Measurements from ENCODE around the gene KRT17. TPM values are rescaled to one million over a fixed set of nuclear protein-coding genes. Genes with fewer than 3 reads are reported as not detected.
"Not testable (repeated sequence)": the region's sequence is repeated elsewhere in the genome, so short reads cannot be mapped to it uniquely, and the experiment has no call there.

The KRT17 gene
- total RNA-seq, 1 donor from 2014 or later: 2.1 TPM

DNA sequence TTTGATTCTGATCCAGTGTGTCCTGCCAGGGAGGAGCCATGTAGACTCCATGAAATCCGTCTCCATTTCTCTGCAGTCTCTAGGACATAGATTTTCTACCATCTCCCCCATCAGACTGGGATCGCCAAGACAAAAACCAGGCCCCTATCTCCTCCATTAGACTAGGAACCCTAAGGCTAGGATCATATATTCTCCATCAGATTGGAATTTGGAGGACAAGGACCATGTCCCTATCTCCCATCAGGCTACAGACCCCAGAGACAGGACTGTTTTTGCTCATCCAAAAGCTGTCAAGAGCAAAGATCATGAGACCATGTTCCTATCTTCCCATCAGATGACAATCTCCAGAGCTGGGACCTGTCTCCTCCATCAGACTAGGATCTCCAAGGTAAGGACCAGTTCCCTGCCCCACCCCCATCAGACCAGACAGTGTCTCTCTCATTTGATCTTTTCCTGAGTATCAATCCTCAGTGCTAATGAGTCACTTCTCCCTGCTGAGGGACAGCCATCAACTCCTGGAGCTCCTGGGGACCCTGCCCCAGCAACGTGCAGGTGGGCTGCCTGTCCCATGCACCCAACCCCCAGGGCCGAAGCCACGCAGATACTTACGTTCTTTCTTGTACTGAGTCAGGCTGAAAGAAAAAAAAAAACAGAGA is 4.3 kb downstream of the KRT17 start:
- peaks cover 0 to 27% (median 20%) of the 10 kb centered on the region in 3 donors for H3K27me3 ChIP-seq (ENCODE audit: control insufficient read depth in 3 of 3, insufficient read depth in 3 of 3, low read length in 3 of 3)

DNA sequence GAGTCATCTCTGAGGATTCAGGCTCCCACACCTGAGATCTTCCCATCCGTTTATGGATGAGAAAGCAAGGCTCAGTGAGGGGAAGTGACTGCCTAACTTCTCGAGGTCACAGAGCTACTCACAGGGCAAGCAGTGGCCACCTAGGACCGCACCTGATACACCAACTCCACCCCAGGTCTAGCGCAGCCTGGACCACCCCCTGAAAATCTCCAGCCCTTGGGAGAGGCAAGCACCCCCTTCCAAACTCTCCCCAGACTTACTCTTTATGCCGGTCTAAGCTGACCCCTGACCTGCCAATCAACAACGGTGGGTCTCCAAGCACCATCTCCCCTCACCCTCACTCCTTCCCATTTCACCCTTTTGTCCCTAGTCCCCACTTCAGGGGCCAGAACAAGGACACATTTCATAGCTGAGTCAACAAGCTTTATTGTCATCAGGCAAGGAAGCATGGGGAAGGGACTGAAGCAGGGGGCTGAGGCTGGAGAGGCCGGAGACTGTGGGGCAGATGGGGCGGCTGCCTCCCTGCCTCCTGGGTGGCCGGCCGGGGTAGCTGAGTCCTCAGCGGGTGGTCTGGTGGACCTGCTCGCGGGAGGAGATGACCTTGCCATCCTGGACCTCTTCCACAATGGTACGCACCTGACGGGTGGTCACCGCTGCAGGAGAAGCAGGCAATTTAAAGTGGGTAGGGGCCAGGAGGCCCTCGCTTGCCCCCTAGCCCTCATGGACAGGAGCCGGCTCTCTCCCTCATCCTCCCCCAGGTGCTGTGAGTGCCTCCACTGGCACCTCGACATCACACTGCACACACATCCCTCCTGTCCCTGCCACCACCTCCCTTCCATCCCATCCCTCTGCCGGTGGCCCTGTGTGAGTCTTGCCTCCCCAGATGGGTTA is 5.1 kb downstream of the KRT17 start:
- Histone ChIP-seq H3K4me3 (ENCODE audit: low read length in 3 of 3) (no peak overlapping the region), H3K9ac (ENCODE audit: low read depth in 1 of 3, low read length in 3 of 3) (no peak overlapping the region), H3K9me3 (ENCODE audit: control insufficient read depth in 3 of 3, low read length in 3 of 3) (no peaks in the 10 kb centered on the region), H3K27me3 (ENCODE audit: control insufficient read depth in 3 of 3, insufficient read depth in 3 of 3, low read length in 3 of 3) (peaks cover 0 to 28% (median 20%) of the 10 kb centered on the region in 3 donors), H3K27ac (ENCODE audit: low read depth, low read length) (no peak overlapping the region), H3K36me3 (ENCODE audit: control insufficient read depth in 3 of 3, insufficient read depth in 3 of 3, low read length in 3 of 3) (no peaks in the 10 kb centered on the region), H3K4me1 (ENCODE audit: control insufficient read depth in 3 of 3, insufficient read depth in 3 of 3, low read length in 3 of 3) (no peaks in the 10 kb centered on the region)

More for the DNA sequence above, 4.3 kb downstream of the KRT17 start:
- H3K4me3 ChIP-seq (ENCODE audit: low read length in 3 of 3); H3K36me3 ChIP-seq (ENCODE audit: control insufficient read depth in 3 of 3, insufficient read depth in 3 of 3, low read length in 3 of 3); H3K4me1 ChIP-seq (ENCODE audit: control insufficient read depth in 3 of 3, insufficient read depth in 3 of 3, low read length in 3 of 3); H3K27ac ChIP-seq (ENCODE audit: low read depth, low read length); H3K9ac ChIP-seq (ENCODE audit: low read depth in 1 of 3, low read length in 3 of 3); H3K9me3 ChIP-seq (ENCODE audit: control insufficient read depth in 3 of 3, low read length in 3 of 3): not testable (repeated sequence)

- peaks cover 0 to 28% (median 20%) of the 10 kb centered on the region in 3 donors for H3K27me3 ChIP-seq (ENCODE audit: control insufficient read depth in 3 of 3, insufficient read depth in 3 of 3, low read length in 3 of 3)
Measured at GRCh38 chr17:41618341-41619035, 5.9 kb downstream of the KRT17 start.

GRCh38 chr17:41617698-41618097 is 6.7 kb downstream of the KRT17 start:
- no peak overlapping the region for H3K27ac ChIP-seq (ENCODE audit: low read depth, low read length)
- H3K27me3 ChIP-seq (ENCODE audit: control insufficient read depth in 3 of 3, insufficient read depth in 3 of 3, low read length in 3 of 3): peaks cover 0 to 27% (median 15%) of the 10 kb centered on the region in 3 donors
- no peak overlapping the region for H3K4me3 ChIP-seq (ENCODE audit: low read length in 3 of 3)
- no peaks in the 10 kb centered on the region for H3K36me3 ChIP-seq (ENCODE audit: control insufficient read depth in 3 of 3, insufficient read depth in 3 of 3, low read length in 3 of 3)
- no peaks in the 10 kb centered on the region for H3K9me3 ChIP-seq (ENCODE audit: control insufficient read depth in 3 of 3, low read length in 3 of 3)
- H3K4me1 ChIP-seq (ENCODE audit: control insufficient read depth in 3 of 3, insufficient read depth in 3 of 3, low read length in 3 of 3): no peaks in the 10 kb centered on the region
- no peak overlapping the region for H3K9ac ChIP-seq (ENCODE audit: low read depth in 1 of 3, low read length in 3 of 3)

More at GRCh38 chr17:41618341-41619035, 5.9 kb downstream of the KRT17 start:
- Histone ChIP-seq H3K4me1 (ENCODE audit: control insufficient read depth in 3 of 3, insufficient read depth in 3 of 3, low read length in 3 of 3) (no peaks in the 10 kb centered on the region), H3K36me3 (ENCODE audit: control insufficient read depth in 3 of 3, insufficient read depth in 3 of 3, low read length in 3 of 3) (no peaks in the 10 kb centered on the region), H3K9me3 (ENCODE audit: control insufficient read depth in 3 of 3, low read length in 3 of 3) (no peaks in the 10 kb centered on the region), H3K27ac (ENCODE audit: low read depth, low read length) (no peak overlapping the region), H3K4me3 (ENCODE audit: low read length in 3 of 3) (no peak overlapping the region), H3K9ac (ENCODE audit: low read depth in 1 of 3, low read length in 3 of 3) (no peak overlapping the region)

GRCh38 chr17:41617136-41617535 is 7.2 kb downstream of the KRT17 start:
- Histone ChIP-seq H3K4me3 (ENCODE audit: low read length in 3 of 3) (no peak overlapping the region), H3K27me3 (ENCODE audit: control insufficient read depth in 3 of 3, insufficient read depth in 3 of 3, low read length in 3 of 3) (peaks cover 0 to 25% (median 15%) of the 10 kb centered on the region in 3 donors)

DNA sequence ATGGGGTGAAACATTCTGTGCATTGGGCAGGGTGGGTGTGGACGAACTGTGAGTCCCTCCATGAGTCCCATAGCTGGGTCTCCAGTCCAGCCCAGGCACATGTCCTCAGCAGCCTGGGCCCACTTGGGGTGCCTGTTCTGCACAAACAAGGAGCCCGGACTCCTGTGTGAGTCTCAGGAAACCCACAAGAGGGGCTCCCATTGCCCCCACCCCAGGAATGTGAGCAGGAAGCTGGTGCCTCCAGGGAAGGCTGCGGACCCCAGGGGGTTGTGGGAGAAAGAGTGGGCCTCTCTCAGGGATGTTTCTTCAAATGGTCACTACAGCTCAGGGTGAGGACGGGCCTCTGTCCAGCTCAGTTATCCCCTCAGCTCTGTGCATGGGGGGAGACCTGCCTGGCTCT is 7.9 kb downstream of the KRT17 start:
- not testable (repeated sequence) for H3K4me1 ChIP-seq (ENCODE audit: control insufficient read depth in 3 of 3, insufficient read depth in 3 of 3, low read length in 3 of 3); H3K36me3 ChIP-seq (ENCODE audit: control insufficient read depth in 3 of 3, insufficient read depth in 3 of 3, low read length in 3 of 3); H3K4me3 ChIP-seq (ENCODE audit: low read length in 3 of 3); H3K9me3 ChIP-seq (ENCODE audit: control insufficient read depth in 3 of 3, low read length in 3 of 3); H3K27ac ChIP-seq (ENCODE audit: low read depth, low read length); H3K9ac ChIP-seq (ENCODE audit: low read depth in 1 of 3, low read length in 3 of 3)
- H3K27me3 ChIP-seq (ENCODE audit: control insufficient read depth in 3 of 3, insufficient read depth in 3 of 3, low read length in 3 of 3): peaks cover 0 to 25% (median 15%) of the 10 kb centered on the region in 3 donors

More at GRCh38 chr17:41617136-41617535, 7.2 kb downstream of the KRT17 start:
- H3K4me1 ChIP-seq (ENCODE audit: control insufficient read depth in 3 of 3, insufficient read depth in 3 of 3, low read length in 3 of 3): no peaks in the 10 kb centered on the region
- no peaks in the 10 kb centered on the region for H3K36me3 ChIP-seq (ENCODE audit: control insufficient read depth in 3 of 3, insufficient read depth in 3 of 3, low read length in 3 of 3)
- H3K9me3 ChIP-seq (ENCODE audit: control insufficient read depth in 3 of 3, low read length in 3 of 3): no peaks in the 10 kb centered on the region
- H3K9ac ChIP-seq (ENCODE audit: low read depth in 1 of 3, low read length in 3 of 3): no peak overlapping the region
- no peak overlapping the region for H3K27ac ChIP-seq (ENCODE audit: low read depth, low read length)

DNA sequence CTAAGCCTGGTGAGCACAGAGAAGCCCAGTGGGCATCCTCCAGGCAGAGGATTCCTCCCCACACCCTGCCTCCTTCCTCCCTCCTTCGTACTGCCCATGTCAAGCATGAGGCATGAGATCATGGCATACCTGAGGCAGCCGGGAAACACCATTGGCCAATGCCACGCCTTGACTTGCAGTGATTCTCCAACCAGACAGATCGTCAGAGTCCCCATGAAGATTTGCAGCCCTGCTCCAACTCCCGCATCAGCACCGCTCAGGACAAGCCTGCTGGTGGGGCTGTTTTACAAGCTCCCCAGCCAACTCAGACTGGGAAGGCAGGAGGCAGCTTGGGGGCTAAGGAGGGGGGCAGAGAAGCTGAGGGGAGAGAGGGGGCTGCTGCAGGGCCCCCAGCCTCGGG is 8.9 kb downstream of the KRT17 start:
- no peak overlapping the region for H3K27ac ChIP-seq (ENCODE audit: low read depth, low read length)
- no peaks in the 10 kb centered on the region for H3K9me3 ChIP-seq (ENCODE audit: control insufficient read depth in 3 of 3, low read length in 3 of 3)
- H3K4me1 ChIP-seq (ENCODE audit: control insufficient read depth in 3 of 3, insufficient read depth in 3 of 3, low read length in 3 of 3): no peaks in the 10 kb centered on the region
- H3K4me3 ChIP-seq (ENCODE audit: low read length in 3 of 3): no peak overlapping the region
- peaks cover 0 to 24% (median 19%) of the 10 kb centered on the region in 3 donors for H3K27me3 ChIP-seq (ENCODE audit: control insufficient read depth in 3 of 3, insufficient read depth in 3 of 3, low read length in 3 of 3)
- H3K9ac ChIP-seq (ENCODE audit: low read depth in 1 of 3, low read length in 3 of 3): no peak overlapping the region
- no peaks in the 10 kb centered on the region for H3K36me3 ChIP-seq (ENCODE audit: control insufficient read depth in 3 of 3, insufficient read depth in 3 of 3, low read length in 3 of 3)

DNA sequence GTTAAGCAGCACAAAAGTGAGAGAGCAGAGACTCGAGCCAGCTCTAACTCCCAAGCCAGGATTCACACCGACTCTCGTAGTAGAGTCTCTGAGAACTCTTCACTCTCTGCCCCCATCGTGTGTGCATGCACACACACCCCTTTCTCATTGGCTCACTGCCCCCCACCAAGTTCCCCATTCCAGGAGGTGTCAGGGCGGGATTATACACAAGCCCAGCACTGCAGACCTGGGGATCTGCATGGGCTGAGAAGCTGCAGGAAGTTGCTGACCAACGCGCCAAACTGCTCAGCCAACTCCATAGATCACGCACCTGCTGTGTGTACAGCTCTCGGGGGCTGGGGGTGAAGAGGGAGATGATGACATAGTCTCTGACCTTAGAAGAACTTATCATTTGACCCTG is 9.6 kb downstream of the KRT17 start:
- not testable (repeated sequence) for H3K4me1 ChIP-seq (ENCODE audit: control insufficient read depth in 3 of 3, insufficient read depth in 3 of 3, low read length in 3 of 3); H3K4me3 ChIP-seq (ENCODE audit: low read length in 3 of 3); H3K27ac ChIP-seq (ENCODE audit: low read depth, low read length); H3K9ac ChIP-seq (ENCODE audit: low read depth in 1 of 3, low read length in 3 of 3); H3K9me3 ChIP-seq (ENCODE audit: control insufficient read depth in 3 of 3, low read length in 3 of 3); H3K36me3 ChIP-seq (ENCODE audit: control insufficient read depth in 3 of 3, insufficient read depth in 3 of 3, low read length in 3 of 3)
- peaks cover 0 to 21% (median 19%) of the 10 kb centered on the region in 3 donors for H3K27me3 ChIP-seq (ENCODE audit: control insufficient read depth in 3 of 3, insufficient read depth in 3 of 3, low read length in 3 of 3)

DNA sequence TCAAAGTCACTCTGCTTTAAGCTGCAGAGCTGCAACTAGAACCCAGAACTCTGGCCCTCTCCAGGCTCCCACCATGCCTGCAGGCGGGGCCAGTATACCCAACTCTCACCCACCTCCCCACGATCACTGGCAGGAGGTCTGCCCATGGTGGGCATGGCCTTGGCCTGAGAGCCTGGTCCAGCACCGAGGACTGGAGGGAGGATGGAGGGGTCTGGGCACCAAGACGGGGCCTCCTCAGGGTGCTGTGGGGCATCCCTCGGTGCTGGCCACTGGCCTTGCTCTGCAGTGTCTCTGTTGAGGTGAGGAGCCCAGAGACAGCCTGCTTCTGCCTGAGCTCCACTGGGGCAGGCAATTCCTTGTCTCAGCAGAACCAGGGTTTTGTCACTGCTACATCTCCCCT is 10.3 kb downstream of the KRT17 start:
- Histone ChIP-seq H3K9ac (ENCODE audit: low read depth in 1 of 3, low read length in 3 of 3) (no peak overlapping the region), H3K27me3 (ENCODE audit: control insufficient read depth in 3 of 3, insufficient read depth in 3 of 3, low read length in 3 of 3) (peaks cover 0 to 21% (median 16%) of the 10 kb centered on the region in 3 donors), H3K27ac (ENCODE audit: low read depth, low read length) (no peak overlapping the region), H3K36me3 (ENCODE audit: control insufficient read depth in 3 of 3, insufficient read depth in 3 of 3, low read length in 3 of 3) (no peaks in the 10 kb centered on the region), H3K4me3 (ENCODE audit: low read length in 3 of 3) (no peak overlapping the region), H3K4me1 (ENCODE audit: control insufficient read depth in 3 of 3, insufficient read depth in 3 of 3, low read length in 3 of 3) (no peaks in the 10 kb centered on the region), H3K9me3 (ENCODE audit: control insufficient read depth in 3 of 3, low read length in 3 of 3) (no peaks in the 10 kb centered on the region)
